Myocyte (in vitro differentiated cells): ENCODE measurements around the gene KHDRBS2. TPM values are rescaled to one million over a fixed set of nuclear protein-coding genes. Genes with fewer than 3 reads are reported as not detected.
"Not testable (repeated sequence)": the region's sequence is repeated elsewhere in the genome, so short reads cannot be mapped to it uniquely, and the experiment has no call there.

Source experiments
- DNase-seq: peaks from one replicate; pipeline ENCODE4 v3.0.0-alpha.2; 2012; ENCODE audit warnings: low read depth
- total RNA-seq: library from RNA; depleted of rRNA; stranded (reverse); fragments of >200 nt; gene quantifications from 2 replicates; pipeline ENCODE4 v1.2.3, GENCODE V29; 2014

KHDRBS2 gene
- total RNA-seq, 1 donor from 2014 or later = not detected

GRCh38 chr6:61869632-61870400 is 416.2 kb downstream of the KHDRBS2 start:
- no peak for DNase-seq

- DNase-seq = no peak
These were observed 417.4 kb downstream of the KHDRBS2 start for GRCh38 chr6:61868507-61869080.

- DNase-seq = no peak
These were observed 418.4 kb downstream of the KHDRBS2 start for GRCh38 chr6:61867635-61868034.

- DNase-seq = no peak
These were observed 428.5 kb downstream of the KHDRBS2 start for GRCh38 chr6:61857541-61857940.

- no peak for DNase-seq
These were observed 444.1 kb downstream of the KHDRBS2 start for GRCh38 chr6:61841958-61842357.

GRCh38 chr6:61835237-61835636 is 450.8 kb downstream of the KHDRBS2 start:
- no peak for DNase-seq

GRCh38 chr6:61833176-61833755 is 452.8 kb downstream of the KHDRBS2 start:
- no peak for DNase-seq

- DNase-seq = no peak
These were observed 468.3 kb downstream of the KHDRBS2 start for GRCh38 chr6:61817716-61818115.

- no peak for DNase-seq
These were observed 476.0 kb downstream of the KHDRBS2 start for GRCh38 chr6:61810047-61810446.

- DNase-seq = peak; percentile 0
These were observed 476.9 kb downstream of the KHDRBS2 start for GRCh38 chr6:61809004-61809595.

- DNase-seq = no peak
These were observed 498.0 kb downstream of the KHDRBS2 start for GRCh38 chr6:61787998-61788397.

- not testable (repeated sequence) for DNase-seq
These were observed 516.6 kb downstream of the KHDRBS2 start for GRCh38 chr6:61769446-61769845.

GRCh38 chr6:61755739-61756138 is 530.3 kb downstream of the KHDRBS2 start:
- no peak for DNase-seq

- DNase-seq = no peak
These were observed 534.0 kb downstream of the KHDRBS2 start for GRCh38 chr6:61751986-61752385.

- no peak for DNase-seq
These were observed 540.0 kb downstream of the KHDRBS2 start for GRCh38 chr6:61745994-61746393.

- no peak for DNase-seq
These were observed 574.2 kb downstream of the KHDRBS2 start for GRCh38 chr6:61711849-61712248.

GRCh38 chr6:61688165-61688564 is 597.9 kb downstream of the KHDRBS2 start:
- no peak for DNase-seq

GRCh38 chr6:61682562-61682961 is 603.5 kb downstream of the KHDRBS2 start:
- DNase-seq = no peak

GRCh38 chr6:61679625-61680024 is 606.4 kb downstream of the KHDRBS2 start:
- DNase-seq = no peak

- no peak for DNase-seq
These were observed 610.3 kb downstream of the KHDRBS2 start for GRCh38 chr6:61675734-61676133.

GRCh38 chr6:61649845-61650244 is 636.2 kb downstream of the KHDRBS2 start:
- no peak for DNase-seq

- no peak for DNase-seq
These were observed 645.6 kb downstream of the KHDRBS2 start for GRCh38 chr6:61640463-61640862.
